Fibroblast of the aortic adventitia (primary cell): ENCODE data around the gene SYNE3. TPM values are rescaled to one million over a fixed set of nuclear protein-coding genes. Genes with fewer than 3 reads are reported as not detected.
A peak's percentile ranks its signal among the peaks of the same experiment; 100 is the strongest.

ENCODE experiments used
- DNase-seq: peaks from one replicate; pipeline ENCODE4 v3.0.0-alpha.2; 2010; ENCODE audit warnings: low read depth
- H3K4me3 ChIP-seq: 2 replicates; pipeline ENCODE4 v1.5.1; 2011; ENCODE audit warnings: low read depth, mild to moderate bottlenecking, control low read depth, low read length, moderate library complexity
- CTCF ChIP-seq: IDR thresholded peaks from 2 replicates; pipeline ENCODE4 v1.5.1; 2011; ENCODE audit warnings: mild to moderate bottlenecking, low read length, control low read depth, inconsistent platforms; ENCODE audit not compliant: insufficient read depth
- total RNA-seq: library from RNA; depleted of rRNA; stranded (reverse); fragments of >200 nt; gene quantifications from 2 replicates; pipeline ENCODE4 v1.2.3, GENCODE V29; 2012; ENCODE audit warnings: low replicate concordance

Gene SYNE3
- total RNA-seq, 1 donor, result 63.4 TPM

GRCh38 chr14:95523815-95524448, 7.5 kb upstream of the SYNE3 start:
- H3K4me3 ChIP-seq, result no peak overlapping the region
- peak; percentile 87 for DNase-seq
- no peak for TF ChIP-seq CTCF

GRCh38 chr14:95523051-95523814, 6.8 kb upstream of the SYNE3 start:
- H3K4me3 ChIP-seq, result no peak overlapping the region
- no peak for TF ChIP-seq CTCF
- peak; percentile 58 for DNase-seq

GRCh38 chr14:95522556-95522955, 6.1 kb upstream of the SYNE3 start:
- no peak overlapping the region for H3K4me3 ChIP-seq
- no peak for DNase-seq
- no peak for TF ChIP-seq CTCF

GRCh38 chr14:95522116-95522515, 5.7 kb upstream of the SYNE3 start:
- TF ChIP-seq CTCF, result no peak
- DNase-seq, result no peak
- H3K4me3 ChIP-seq, result no peak overlapping the region

- DNase-seq, result no peak
- TF ChIP-seq CTCF, result no peak
- H3K4me3 ChIP-seq, result no peak overlapping the region
These were observed 4.6 kb upstream of the SYNE3 start for GRCh38 chr14:95521001-95521400.

- no peak for DNase-seq
- no peak for TF ChIP-seq CTCF
- H3K4me3 ChIP-seq, result no peak overlapping the region
These were observed 3.9 kb upstream of the SYNE3 start for GRCh38 chr14:95520346-95520745.
